ENCODE measurements around the gene MYH11. TPM values are rescaled to one million over a fixed set of nuclear protein-coding genes. Genes with fewer than 3 reads are reported as not detected.
"Not testable (repeated sequence)": the region's sequence is repeated elsewhere in the genome, so short reads cannot be mapped to it uniquely, and the experiment has no call there.

MYH11 gene
- total RNA-seq, 1 experiment from 2014 or later: 0.02 TPM

DNA sequence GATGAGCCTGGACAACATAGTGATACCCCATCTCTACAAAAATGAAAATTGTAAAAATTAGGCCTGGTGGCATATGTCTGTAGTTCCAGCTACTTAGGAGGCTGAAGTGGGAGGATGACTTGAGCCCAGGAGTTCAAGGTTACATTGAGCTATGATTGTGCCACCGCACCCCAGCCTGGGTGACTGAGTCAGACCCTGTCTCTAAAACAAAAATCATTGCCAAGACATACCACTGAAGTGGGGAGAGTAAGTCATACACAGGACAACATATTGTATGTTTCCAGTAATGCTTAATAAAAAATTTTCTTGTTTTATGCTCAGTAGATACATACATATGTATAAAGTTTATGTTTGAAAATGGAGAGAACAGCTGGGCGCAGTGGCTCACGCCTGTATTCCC, 167.5 kb downstream of the MYH11 start:
- no peak for DNase-seq (ENCODE audit: extremely low read depth, low read depth)

DNA sequence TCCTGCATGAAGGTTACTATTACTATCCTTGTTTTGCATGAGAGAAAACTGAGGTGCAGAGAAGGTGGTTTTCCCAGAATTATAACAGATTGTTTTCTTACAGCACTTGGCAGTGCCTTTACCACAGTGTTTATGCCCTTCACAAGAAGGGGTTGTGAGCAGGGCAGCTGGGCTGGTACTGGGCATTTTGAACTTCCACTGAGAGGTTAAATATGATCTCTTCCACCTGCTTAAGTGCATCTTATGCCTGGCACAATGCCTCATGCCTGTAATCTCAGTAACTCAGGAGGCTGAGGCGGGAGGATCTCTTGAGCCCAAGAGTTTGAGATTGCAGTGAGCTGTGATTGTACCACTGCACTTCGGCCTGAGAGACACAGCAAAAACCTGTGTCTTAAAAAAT, 170.5 kb downstream of the MYH11 start:
- DNase-seq (ENCODE audit: extremely low read depth, low read depth): no peak

DNA sequence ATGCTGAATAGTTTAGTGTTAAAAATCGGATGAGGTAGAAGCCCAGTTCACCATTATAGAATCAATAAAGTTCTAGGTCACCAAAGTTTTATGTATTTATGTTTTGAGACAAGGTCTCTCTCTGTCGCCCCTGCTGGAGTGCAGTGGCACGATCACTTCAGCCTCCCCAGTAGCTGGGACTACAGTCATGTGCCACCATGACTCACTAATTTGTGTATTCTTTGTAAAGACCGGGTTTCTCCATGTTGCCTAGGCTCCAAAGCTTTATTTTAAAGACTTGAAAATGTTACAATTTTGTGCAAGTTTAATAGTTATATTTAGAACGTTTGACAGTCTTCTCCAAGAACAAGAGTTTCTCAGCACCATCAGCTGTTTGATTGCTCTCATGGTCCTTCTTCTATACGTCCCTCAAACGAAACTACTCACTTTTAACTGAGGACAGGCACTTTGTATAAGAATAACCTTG, 174.7 kb downstream of the MYH11 start:
- peak; percentile 80 for DNase-seq (ENCODE audit: extremely low read depth, low read depth)

DNA sequence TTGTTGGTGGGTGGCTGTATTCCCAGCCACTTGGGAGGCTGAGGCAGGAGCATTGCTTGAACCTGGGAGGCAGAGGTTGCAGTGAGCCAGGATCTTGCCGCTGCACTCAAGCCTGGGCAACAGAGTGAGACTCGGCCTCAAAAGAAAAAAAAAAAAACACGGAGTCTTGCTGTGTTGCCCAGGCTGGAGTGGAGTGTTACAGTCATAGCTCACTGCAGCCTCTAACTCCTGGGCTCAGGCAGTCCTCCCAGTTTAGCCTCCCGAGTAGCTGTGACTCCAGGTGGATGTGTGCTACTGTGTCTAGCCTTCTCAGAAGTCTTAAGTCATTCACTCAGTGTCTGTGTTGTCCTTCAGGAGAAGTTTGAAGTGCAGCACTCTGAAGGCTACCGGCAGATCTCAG, 179.4 kb downstream of the MYH11 start:
- no peak for DNase-seq (ENCODE audit: extremely low read depth, low read depth)

DNA sequence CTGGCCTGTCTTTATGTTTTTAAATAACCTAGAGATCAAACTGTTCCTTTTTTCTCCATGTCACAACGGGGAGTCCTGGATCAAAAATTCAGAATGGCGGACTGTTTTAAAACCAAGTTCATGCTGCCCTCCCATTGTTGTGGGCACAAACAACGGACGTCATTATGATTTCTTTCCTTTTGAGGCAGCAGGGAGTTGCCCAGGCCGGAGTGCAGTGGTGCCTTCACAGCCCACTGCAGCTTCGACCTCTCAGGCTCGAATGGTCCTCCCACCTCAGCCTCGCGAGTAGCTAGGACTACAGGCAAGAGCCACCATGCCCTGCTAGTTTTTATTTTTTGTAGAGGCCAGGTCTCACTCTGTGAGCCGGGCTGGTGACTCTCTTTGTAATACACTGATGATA, 180.3 kb downstream of the MYH11 start:
- DNase-seq (ENCODE audit: extremely low read depth, low read depth): no peak

DNA sequence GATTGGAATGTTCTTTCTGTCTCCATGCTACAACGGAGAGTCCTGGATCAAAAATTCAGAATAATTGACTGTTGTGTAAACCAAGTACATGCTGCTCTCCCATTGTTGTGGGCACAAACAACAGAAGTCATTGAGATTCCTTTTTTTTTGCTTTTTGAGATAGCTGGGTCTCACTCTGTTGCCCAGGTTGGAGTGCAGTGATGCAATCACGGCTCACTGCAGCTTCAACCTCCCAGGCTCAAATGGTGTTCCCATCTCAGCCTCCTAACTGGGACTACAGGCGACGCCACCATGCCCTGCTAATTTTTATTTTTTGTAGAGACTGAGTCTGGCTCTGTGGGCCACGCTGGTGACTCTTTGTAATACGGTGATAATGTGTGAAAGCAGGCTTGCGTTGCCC, 182.3 kb downstream of the MYH11 start:
- DNase-seq (ENCODE audit: extremely low read depth, low read depth): no peak

DNA sequence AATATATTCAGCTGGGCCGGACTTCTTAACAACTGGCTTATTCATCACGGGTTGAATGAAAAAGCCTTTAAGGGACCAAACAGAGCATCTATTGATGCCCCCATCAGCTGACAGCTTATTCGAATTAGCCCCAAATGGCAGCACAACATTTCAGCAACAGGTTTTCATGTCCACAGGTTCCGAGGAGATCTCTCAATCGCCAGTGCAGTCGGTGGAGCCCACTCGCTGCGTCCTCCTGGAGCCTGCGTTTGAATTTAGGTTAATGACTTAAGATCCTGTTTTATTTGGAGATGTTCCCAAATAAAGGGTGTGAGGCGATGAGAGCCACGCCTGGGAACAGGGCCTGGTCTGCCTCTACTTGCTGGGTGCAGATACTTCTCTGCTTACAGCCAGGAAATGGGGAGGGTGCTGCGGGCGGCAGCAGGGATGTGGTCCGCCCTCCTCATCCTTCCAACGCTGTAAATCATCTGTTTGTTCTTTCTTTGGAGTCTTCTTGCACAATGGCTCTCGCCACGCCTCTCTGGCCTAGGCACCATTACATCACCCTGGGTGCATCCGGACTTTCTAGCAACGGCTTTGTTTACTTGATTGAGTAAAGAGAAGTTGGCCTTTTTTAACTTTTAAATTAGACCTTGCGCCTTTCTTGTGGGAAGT, 184.2 kb downstream of the MYH11 start:
- peak; percentile 98 for DNase-seq (ENCODE audit: extremely low read depth, low read depth)

DNA sequence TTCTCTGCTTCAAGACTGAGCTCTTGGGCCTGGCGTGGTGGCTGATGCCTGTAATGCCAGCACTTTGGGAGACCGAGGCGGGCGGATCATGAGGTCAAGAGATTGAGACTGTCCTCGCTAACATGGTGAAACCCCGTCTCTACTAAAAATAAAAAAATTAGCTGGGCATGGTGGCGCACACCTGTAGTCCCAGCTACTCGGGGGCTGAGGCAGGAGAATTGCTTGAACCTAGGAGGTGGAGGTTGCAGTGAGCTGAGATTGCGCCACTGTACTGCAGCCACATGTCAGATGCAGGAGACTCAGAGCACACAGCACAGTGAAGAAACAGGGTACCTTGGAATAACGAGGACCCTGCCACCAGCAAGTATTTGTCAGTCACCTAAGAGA, 184.7 kb downstream of the MYH11 start:
- DNase-seq (ENCODE audit: extremely low read depth, low read depth): not testable (repeated sequence)

DNA sequence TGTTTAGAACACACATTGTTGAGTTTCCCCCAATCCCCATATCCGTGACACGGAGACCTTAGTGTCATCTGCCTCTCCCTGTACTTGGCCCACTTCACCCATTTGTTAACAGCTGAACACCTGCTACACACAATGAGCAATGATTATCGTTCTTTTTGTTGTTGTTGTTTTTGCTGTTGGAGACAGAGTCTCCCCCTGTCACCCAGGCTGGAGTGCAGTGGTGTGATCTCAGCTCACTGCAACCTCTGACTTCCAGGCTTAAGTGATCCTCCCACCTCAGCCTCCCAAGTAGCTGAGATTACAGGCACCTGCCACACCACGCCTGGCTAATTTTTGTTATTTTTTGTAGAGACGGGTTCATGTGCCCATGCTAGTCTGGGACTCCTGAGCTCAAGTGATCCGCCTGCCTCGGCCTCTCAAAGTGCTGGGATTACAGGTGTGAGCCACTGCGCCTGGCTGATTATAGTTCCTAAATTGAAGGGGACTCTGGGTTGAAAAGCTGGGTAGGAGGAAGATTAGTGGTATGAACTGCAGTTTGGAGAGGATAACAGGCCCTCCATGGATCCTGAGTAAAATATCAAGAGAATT, 185.2 kb downstream of the MYH11 start:
- no peak for DNase-seq (ENCODE audit: extremely low read depth, low read depth)

DNA sequence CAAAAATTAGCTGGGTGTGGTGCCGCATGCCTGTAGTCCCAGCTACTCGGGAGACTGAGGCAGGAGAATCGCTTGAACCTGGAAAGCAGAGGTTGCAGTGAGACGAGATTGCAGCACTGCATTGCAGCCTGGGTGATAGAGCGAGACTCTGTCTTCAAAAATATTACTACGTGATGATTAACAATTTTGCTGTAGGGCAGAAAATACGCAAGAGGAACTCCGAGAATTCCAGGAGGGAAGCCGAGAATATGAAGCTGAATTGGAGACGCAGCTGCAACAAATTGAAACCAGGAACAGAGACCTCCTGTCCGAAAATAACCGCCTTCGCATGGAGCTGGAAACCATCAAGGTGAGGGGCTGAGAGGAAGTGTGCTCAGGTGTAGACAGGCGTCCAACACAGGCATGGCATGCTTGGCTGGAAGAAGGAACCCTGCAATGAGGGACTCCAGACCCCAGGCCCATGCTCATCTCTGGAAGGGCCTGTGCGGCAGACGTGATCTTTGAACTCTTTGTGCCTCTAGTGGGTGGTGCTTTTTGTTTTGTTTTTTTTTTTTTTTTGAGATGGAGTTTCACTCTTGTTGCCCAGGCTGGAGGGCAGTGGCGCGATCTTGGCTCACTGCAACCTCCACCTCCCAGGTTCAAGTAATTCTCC, 189.6 kb downstream of the MYH11 start:
- DNase-seq (ENCODE audit: extremely low read depth, low read depth): no peak

DNA sequence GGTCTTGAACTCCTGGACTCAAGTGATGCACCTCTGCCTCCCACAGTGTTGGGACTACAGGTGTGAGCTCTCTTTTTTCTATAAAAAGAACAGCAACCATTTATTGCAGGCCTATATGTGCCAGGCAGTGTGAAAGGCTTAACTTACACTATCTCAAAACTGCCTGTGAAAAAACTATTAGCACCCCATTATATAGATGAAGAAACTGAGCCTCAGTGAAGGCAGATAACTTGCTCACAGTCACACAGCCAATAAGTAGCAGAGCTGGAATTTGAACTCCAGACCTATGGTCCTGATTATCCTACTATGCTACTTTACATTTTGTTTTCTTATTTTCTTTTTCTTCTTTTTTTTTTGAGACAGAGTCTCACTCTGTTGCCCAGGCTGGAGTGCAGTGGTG, 191.7 kb downstream of the MYH11 start:
- no peak for DNase-seq (ENCODE audit: extremely low read depth, low read depth)

DNA sequence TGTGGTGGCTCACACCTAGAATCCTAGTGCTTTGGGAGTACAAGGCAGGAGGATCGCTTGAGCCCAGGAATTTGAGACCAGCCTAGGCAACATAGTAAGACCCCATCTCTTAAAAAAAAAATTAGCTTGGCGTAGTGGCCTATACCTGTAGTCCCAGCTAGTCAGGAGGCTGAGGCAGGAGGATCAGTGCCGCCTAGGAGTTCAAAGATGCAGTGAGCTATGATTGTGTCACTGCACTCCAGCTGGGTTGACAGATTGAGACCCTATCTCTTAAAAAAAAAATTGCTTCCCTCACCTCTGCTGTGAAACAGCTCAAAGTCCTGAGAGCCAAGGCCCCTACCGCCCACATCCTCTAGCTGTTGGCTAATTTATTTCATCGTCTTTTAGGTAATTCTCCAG, 196.6 kb downstream of the MYH11 start:
- no peak for DNase-seq (ENCODE audit: extremely low read depth, low read depth)

DNA sequence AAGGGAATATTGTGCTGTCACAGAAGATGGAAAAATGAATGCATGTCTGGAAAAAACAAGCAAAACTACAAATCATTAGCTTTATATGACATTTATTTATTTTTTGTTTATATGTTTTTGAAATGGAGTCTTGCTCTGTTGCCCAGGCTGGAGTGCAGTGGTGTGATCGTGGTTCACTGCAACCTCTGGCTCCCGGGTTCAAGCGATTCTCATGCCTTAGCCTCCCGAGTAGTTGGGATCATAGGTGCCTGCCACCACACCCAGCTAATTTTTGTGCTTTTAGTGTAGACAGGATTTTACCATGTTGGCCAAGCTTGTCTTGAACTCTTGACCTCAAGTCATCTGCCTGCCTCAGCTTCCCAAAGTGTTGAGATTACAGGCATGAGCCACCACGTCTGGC, 198.3 kb downstream of the MYH11 start:
- no peak for DNase-seq (ENCODE audit: extremely low read depth, low read depth)

DNA sequence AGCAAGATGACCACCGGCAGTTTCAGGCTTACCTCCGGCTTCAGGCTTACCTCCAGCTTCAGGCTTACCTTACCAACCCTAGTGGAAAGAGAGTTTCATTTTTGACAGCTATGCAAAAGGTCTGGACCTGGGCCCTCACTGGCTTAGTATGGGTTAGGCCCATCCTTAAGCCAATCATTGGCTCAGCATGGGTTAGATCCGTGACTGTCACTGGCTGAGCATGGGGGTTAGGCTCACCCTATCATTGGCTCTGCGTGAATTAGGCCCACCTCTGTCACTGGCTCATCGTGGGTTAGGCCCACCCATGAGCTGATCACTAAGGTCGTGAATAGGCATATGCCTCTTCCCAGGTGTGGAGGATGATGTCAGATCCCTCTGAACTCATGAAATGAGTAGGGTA, 198.7 kb downstream of the MYH11 start:
- DNase-seq (ENCODE audit: extremely low read depth, low read depth): no peak

DNA sequence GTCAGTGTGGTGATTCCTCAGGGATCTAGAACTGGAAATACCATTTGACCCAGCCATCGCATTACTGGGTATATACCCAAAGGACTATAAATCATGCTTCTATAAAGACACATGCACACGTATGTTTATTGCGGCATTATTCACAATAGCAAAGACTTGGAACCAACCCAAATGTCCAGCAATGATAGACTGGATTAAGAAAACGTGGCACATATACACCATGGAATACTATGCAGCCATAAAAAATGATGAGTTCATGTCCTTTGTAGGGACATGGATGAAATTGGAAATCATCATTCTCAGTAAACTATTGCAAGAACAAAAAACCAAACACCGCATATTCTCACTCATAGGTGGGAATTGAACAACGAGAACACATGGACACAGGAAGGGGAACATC, 201.3 kb downstream of the MYH11 start:
- not testable (repeated sequence) for DNase-seq (ENCODE audit: extremely low read depth, low read depth)

DNA sequence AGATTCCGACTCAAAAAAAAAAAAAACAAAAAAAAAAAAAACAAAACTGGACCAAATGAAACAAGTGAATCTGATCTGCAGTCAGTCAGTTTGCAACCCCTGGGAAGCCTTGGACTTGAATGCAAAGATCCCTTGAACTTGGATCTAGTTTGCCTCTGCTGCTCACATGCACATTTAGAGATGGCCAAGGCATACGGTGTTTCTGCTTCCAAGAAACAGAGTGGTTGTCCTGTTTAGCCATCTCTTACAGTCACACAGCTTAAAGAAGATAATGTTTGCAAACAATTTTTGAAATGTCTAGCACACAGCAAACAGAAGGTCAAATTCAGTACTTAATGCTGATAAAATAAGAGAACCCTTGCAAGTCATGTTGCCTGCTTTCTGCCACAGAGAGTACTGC, 202.2 kb downstream of the MYH11 start:
- DNase-seq (ENCODE audit: extremely low read depth, low read depth): no peak

DNA sequence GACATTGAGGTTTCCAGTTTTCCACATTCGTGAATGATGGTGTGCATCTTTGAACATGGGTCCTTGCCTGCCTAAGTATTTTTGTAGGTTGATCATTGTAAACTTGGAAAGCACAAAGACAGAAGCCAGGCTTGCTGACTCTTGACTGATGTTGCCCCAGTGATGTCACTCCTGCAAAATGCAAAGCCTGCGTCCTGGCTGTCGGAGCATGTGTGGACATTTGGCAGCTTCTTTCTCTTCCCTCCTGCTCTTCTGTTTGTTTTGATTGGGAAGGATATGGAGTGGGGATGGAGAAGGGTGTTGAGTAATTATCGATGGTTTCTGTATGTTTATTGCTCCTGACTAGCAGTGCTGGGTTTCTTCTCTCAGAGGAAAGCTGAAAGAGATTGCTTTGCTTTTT, 203.6 kb downstream of the MYH11 start:
- no peak for DNase-seq (ENCODE audit: extremely low read depth, low read depth)

Small RNA genes lying within 50 kb of the gene (small RNA-seq; reads per million reads assigned to genes)
- gene RNU6-213P: 0 reads per million in 2 experiments

Other genes with a start within 250 kb of the MYH11 start
- 22.2 and 22.7 TPM in 2 replicates for gene MARF1, start 213.9 kb downstream of the MYH11 start, total RNA-seq (2014; rRNA removed; shearing (Covaris generic))
- gene NDE1, start 206.8 kb downstream of the MYH11 start, total RNA-seq (2014; rRNA removed; shearing (Covaris generic)): 96.7 and 103 TPM in 2 replicates
- 166 and 179 TPM in 2 replicates for gene CEP20, start 31.6 kb upstream of the MYH11 start, total RNA-seq (2014; rRNA removed; shearing (Covaris generic))
- gene ABCC1, start 92.6 kb upstream of the MYH11 start, total RNA-seq (2014; rRNA removed; shearing (Covaris generic)): 25.8 and 27.7 TPM in 2 replicates

Data from NCI-H460 (cell line).